ENCODE data around the gene DKK3.

- no peak for TF ChIP-seq CTCF (IDR thresholded peaks at IDR 0.05)
- no peak for TF ChIP-seq POLR2AphosphoS5 (IDR thresholded peaks at IDR 0.05; ENCODE audit: low read depth, low read length)
- no peak for TF ChIP-seq RCOR1 (IDR thresholded peaks at IDR 0.05; ENCODE audit: low read length)
- TF ChIP-seq ZBTB33 (IDR thresholded peaks at IDR 0.05; ENCODE audit: borderline replicate concordance, low read depth) = no peak
- no peak for TF ChIP-seq FOXM1 (IDR thresholded peaks at IDR 0.05; ENCODE audit: low read depth)
- TF ChIP-seq RFX5 (IDR thresholded peaks at IDR 0.05; ENCODE audit: low read length) = no peak
- TF ChIP-seq TAF1 (IDR thresholded peaks at IDR 0.05; ENCODE audit: borderline replicate concordance, low read depth, low read length) = no peak
Observed at GRCh38 chr11:11997049-11997322, 11.4 kb downstream of the DKK3 start.
